Measurements from ENCODE around the gene MTSS2. TPM values are rescaled to one million over a fixed set of nuclear protein-coding genes. Genes with fewer than 3 reads are reported as not detected.
A peak's percentile ranks its signal among the peaks of the same experiment; 100 is the strongest.

Gene MTSS2
- total RNA-seq, 1 donor from 2014 or later: 92.2 TPM

DNA sequence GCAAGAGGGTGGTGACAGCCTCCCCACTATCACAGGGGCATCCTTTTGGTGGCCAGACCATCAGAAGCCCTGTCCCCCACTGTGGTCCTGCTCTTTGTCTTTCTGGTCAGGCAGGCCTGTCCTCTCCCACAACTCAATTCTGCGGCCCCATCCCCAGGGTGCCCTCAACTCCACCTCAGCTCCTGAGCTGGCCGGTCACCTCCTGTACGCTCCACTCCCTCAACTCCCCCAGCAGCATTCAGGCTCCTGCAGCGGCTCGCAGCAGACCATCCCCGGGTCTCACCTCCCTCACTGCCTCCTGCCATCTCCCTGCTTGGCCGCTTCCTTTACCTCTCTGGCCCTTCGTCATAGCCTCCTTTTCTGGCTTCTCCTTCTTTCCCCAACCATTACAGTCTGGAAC lies 43.4 kb upstream of the MTSS2 start:
- no peaks in the 10 kb centered on the region for H3K9me3 Mint-ChIP-seq
- peaks cover 29% of the 10 kb centered on the region for H3K4me1 Mint-ChIP-seq (ENCODE audit: unreplicated experiment)
- TF ChIP-seq, protein P1, sequence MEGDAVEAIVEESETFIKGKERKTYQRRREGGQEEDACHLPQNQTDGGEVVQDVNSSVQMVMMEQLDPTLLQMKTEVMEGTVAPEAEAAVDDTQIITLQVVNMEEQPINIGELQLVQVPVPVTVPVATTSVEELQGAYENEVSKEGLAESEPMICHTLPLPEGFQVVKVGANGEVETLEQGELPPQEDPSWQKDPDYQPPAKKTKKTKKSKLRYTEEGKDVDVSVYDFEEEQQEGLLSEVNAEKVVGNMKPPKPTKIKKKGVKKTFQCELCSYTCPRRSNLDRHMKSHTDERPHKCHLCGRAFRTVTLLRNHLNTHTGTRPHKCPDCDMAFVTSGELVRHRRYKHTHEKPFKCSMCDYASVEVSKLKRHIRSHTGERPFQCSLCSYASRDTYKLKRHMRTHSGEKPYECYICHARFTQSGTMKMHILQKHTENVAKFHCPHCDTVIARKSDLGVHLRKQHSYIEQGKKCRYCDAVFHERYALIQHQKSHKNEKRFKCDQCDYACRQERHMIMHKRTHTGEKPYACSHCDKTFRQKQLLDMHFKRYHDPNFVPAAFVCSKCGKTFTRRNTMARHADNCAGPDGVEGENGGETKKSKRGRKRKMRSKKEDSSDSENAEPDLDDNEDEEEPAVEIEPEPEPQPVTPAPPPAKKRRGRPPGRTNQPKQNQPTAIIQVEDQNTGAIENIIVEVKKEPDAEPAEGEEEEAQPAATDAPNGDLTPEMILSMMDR (conservative IDR thresholded peaks at IDR 0.05): no peak
- DNase-seq (ENCODE audit: extremely low spot score, unreplicated experiment): no peak
- peaks cover 26% of the 10 kb centered on the region for H3K36me3 Mint-ChIP-seq
- H3K27ac Mint-ChIP-seq: no peak overlapping the region
- no peaks in the 10 kb centered on the region for H3K27me3 Mint-ChIP-seq
- H3K4me3 Mint-ChIP-seq: no peak overlapping the region

- H3K27ac Mint-ChIP-seq: no peak overlapping the region
- no peaks in the 10 kb centered on the region for H3K27me3 Mint-ChIP-seq
- no peak for DNase-seq (ENCODE audit: extremely low spot score, unreplicated experiment)
- peaks cover 29% of the 10 kb centered on the region for H3K4me1 Mint-ChIP-seq (ENCODE audit: unreplicated experiment)
- TF ChIP-seq, protein P1 (conservative IDR thresholded peaks at IDR 0.05): no peak
- H3K36me3 Mint-ChIP-seq: peaks cover 22% of the 10 kb centered on the region
- H3K4me3 Mint-ChIP-seq: no peak overlapping the region
- H3K9me3 Mint-ChIP-seq: no peaks in the 10 kb centered on the region
Observed at GRCh38 chr16:70728150-70728549, 42.3 kb upstream of the MTSS2 start.

- Mint-ChIP-seq H3K9me3 (no peaks in the 10 kb centered on the region), H3K4me3 (no peak overlapping the region), H3K36me3 (peaks cover 21% of the 10 kb centered on the region), H3K4me1 (ENCODE audit: unreplicated experiment) (peaks cover 29% of the 10 kb centered on the region), H3K27me3 (no peaks in the 10 kb centered on the region), H3K27ac (peak overlapping the region; percentile 43)
- no peak for DNase-seq (ENCODE audit: extremely low spot score, unreplicated experiment)
- TF ChIP-seq, protein P1 (conservative IDR thresholded peaks at IDR 0.05): no peak
Observed at GRCh38 chr16:70726892-70727361, 41.1 kb upstream of the MTSS2 start.

DNA sequence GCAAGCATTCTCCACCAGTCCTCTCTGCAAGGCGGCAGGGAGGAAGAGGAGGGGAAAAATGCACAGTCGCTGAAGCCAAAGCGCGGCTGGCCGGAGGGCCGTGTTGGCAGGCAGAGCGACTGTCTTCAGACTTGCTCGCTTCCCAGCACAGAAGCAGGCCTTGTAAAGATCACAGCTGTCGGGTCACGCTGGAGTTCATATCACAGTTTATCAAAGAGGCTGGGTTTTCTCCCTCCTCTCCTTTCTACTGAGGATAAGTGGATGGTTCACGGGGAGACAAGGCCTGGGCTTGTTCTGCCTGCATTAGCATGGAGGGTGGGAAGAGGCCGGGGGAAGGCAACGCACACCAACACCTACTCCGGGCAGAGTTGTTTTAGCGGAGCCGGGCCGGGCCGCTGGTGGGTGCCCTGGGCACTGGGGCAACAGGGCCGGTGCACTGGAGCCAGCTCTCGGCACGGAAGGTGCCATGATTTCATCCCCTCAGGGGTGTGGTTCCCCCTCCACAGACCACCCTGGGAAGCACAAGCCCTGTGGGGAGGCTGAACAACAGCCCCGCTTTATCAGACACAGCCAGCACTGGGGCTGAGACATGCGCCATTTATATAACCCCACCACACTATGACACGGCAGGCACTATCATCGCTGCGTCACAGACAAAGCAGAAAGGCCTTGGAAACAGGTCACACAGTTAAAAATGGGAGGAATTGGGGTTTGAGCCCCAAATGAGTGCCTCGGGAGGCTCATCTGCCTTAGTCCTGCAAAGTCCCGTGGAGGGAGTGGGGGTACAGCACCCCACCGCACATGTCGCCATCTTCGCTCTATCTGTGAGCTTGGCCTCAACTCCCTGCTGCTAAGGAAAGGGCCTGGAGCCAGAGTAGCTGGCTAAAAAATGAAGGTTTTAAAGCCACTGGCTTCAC lies 40.3 kb upstream of the MTSS2 start:
- peak overlapping the region; percentile 87 for H3K27ac Mint-ChIP-seq
- DNase-seq (ENCODE audit: extremely low spot score, unreplicated experiment): no peak
- TF ChIP-seq, protein P1 (conservative IDR thresholded peaks at IDR 0.05): no peak
- H3K9me3 Mint-ChIP-seq: no peaks in the 10 kb centered on the region
- no peaks in the 10 kb centered on the region for H3K27me3 Mint-ChIP-seq
- peaks cover 29% of the 10 kb centered on the region for H3K4me1 Mint-ChIP-seq (ENCODE audit: unreplicated experiment)
- H3K4me3 Mint-ChIP-seq: peak overlapping the region; percentile 45
- H3K36me3 Mint-ChIP-seq: peaks cover 15% of the 10 kb centered on the region

DNA sequence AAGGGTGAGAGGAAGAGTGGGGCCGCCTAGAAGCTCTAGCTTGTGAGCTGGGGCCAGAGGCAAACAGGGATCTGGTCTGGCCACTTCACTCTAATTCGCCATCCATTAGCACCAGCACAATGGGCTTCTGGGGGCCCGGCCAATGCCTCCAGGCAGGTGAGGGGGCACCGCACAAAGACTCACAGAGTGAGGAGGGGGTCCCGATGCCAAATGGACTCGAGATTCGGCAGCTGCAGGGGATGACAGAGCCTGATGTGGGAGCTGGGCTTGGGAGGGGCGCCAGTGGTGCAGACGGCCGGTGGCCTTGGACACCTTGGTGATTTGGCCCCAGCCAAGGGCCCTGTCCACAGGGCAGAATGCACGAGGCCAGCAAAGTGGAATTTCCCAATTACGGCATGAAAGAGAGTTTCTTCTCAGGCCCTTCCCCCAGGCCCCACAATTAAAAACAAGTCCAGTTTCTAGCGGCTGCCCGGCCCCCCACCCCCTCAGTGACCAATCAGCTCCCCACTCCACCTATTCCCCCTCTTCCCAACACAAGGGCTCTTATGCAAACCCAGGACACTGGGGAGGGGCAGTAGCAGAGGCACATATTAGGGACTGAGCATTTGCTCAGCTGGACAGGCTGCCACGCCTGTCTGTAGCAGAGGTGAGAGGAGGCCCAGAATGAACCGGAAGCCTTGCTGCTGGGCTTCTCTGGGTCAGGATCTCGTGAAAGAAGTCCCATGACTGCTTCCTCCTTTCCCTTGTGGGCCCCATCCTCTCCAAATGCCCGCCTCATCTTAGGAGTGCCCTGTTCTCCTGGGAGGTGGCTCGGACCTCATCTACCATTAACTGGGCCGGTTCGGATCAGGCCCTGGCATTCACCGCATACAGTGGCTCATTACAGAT lies 39.4 kb upstream of the MTSS2 start:
- no peaks in the 10 kb centered on the region for H3K27me3 Mint-ChIP-seq
- H3K36me3 Mint-ChIP-seq: peaks cover 24% of the 10 kb centered on the region
- no peaks in the 10 kb centered on the region for H3K9me3 Mint-ChIP-seq
- no peak for DNase-seq (ENCODE audit: extremely low spot score, unreplicated experiment)
- H3K4me3 Mint-ChIP-seq: peak overlapping the region; percentile 47
- H3K27ac Mint-ChIP-seq: peak overlapping the region; percentile 87
- TF ChIP-seq, protein P1 (conservative IDR thresholded peaks at IDR 0.05): no peak
- peaks cover 35% of the 10 kb centered on the region for H3K4me1 Mint-ChIP-seq (ENCODE audit: unreplicated experiment)
